GM12891 (cell line): ENCODE data around the gene SELENOH.

Source experiments
- PAX5 ChIP-seq: IDR thresholded peaks from 2 replicates; pipeline ENCODE4 v1.6.1; 2011; ENCODE audit warnings: low read length, moderate library complexity, mild to moderate bottlenecking; ENCODE audit not compliant: insufficient read depth, severe bottlenecking
- POLR2A ChIP-seq: IDR thresholded peaks from 2 replicates; pipeline ENCODE4 v1.6.1; 2011; ENCODE audit warnings: low read depth, low read length, control low read depth
- POLR2AphosphoS5 ChIP-seq: IDR thresholded peaks from 2 replicates; pipeline ENCODE4 v1.6.1; 2011; ENCODE audit warnings: low read depth, low read length, control low read depth
- POU2F2 ChIP-seq: IDR thresholded peaks from 2 replicates; pipeline ENCODE4 v1.6.1; 2011; ENCODE audit warnings: low read depth, mild to moderate bottlenecking, control low read depth, low read length, moderate library complexity
- SPI1 ChIP-seq: IDR thresholded peaks from 2 replicates; pipeline ENCODE4 v1.6.1; 2011; ENCODE audit warnings: low read depth, low read length, control low read depth
- TAF1 ChIP-seq: IDR thresholded peaks from 2 replicates; pipeline ENCODE4 v1.6.1; 2011; ENCODE audit warnings: low read depth, low read length, control low read depth

GRCh38 chr11:57703341-57703740 lies 38.0 kb upstream of the SELENOH start:
- TF ChIP-seq POLR2A (no peak), POLR2AphosphoS5 (no peak), SPI1 (no peak), POU2F2 (no peak), TAF1 (no peak), PAX5 (no peak)
